H1 (cell line): ENCODE data around the gene CRTC1. TPM values are rescaled to one million over a fixed set of nuclear protein-coding genes. Genes with fewer than 3 reads are reported as not detected.

Source experiments
- CTCF ChIA-PET: fragments of 300-600 bp; sonication (Branson Sonifier 250); formaldehyde crosslinking; loops from one replicate; lab custom pipeline; 2021; ENCODE audit not compliant: partially characterized antibody; lab: Charles Lee
- POLR2A ChIA-PET: fragments of 300-600 bp; sonication (Branson Sonifier 250); formaldehyde crosslinking; loops from one replicate; lab custom pipeline; 2021; ENCODE audit warnings: inconsistent platforms; ENCODE audit not compliant: partially characterized antibody; lab: Charles Lee
- DNase-seq, 2 experiments: peaks; one replicate each; pipeline versions ENCODE4 v3.0.0 to v3.0.0-alpha.2; 2010 to 2022; ENCODE audit warnings: low spot score in 2 of 2, low read depth in 1 of 2, mixed read lengths in 1 of 2
- FAIRE-seq: peaks from 2 replicates; lab custom pipeline; 2011; peaks lifted over from hg19 to GRCh38; lab: Jason Lieb, UNC
- H2AFZ ChIP-seq: 2 replicates; pipeline ENCODE4 v1.8.1; 2012; ENCODE audit warnings: low read length, inconsistent platforms
- H2AK5ac ChIP-seq: 2 replicates; pipeline ENCODE4 v1.6.1; 2013; ENCODE audit warnings: low read depth, low read length
- H2BK120ac ChIP-seq: replicated peaks from 2 replicates; pipeline ENCODE3; 2013; ENCODE audit warnings: low read depth, low read length, inconsistent platforms
- H2BK12ac ChIP-seq: 2 replicates; pipeline ENCODE4 v1.6.1; 2013; ENCODE audit warnings: low read depth, low read length
- H2BK15ac ChIP-seq: 2 replicates; pipeline ENCODE4 v1.6.1; 2013; ENCODE audit warnings: low read length
- H2BK20ac ChIP-seq: 2 replicates; pipeline ENCODE4 v1.6.1; 2013; ENCODE audit warnings: low read length
- H2BK5ac ChIP-seq: 2 replicates; pipeline ENCODE4 v1.6.1; 2013; ENCODE audit warnings: low read depth, low read length
- H3K14ac ChIP-seq: 2 replicates; pipeline ENCODE4 v1.6.1; 2013; ENCODE audit warnings: inconsistent platforms; ENCODE audit not compliant: insufficient read length
- H3K18ac ChIP-seq: 2 replicates; pipeline ENCODE4 v1.6.1; 2013; ENCODE audit warnings: low read length; ENCODE audit errors: extremely low read depth
- H3K23ac ChIP-seq: 2 replicates; pipeline ENCODE4 v1.6.1; 2013; ENCODE audit warnings: inconsistent platforms; ENCODE audit not compliant: insufficient read length
- H3K23me2 ChIP-seq: 2 replicates; pipeline ENCODE4 v1.6.1; 2013; ENCODE audit warnings: low read depth, low read length
- H3K27ac ChIP-seq: 2 replicates; pipeline ENCODE4 v1.6.1; 2011; ENCODE audit warnings: low read depth, low read length, inconsistent platforms
- H3K27me3 ChIP-seq, 4 experiments: replicated peaks in 1 of 4; 1 replicate in 1 of 4; 2 replicates in 3 of 4; pipeline versions ENCODE4 v1.6.1 to v1.8.1; 2011 to 2013; ENCODE audit warnings: low read length in 3 of 4, mild to moderate bottlenecking in 3 of 4, inconsistent platforms in 2 of 4, mixed read lengths in 2 of 4, moderate library complexity in 1 of 4; ENCODE audit not compliant: control insufficient read depth in 3 of 4, insufficient read depth in 3 of 4; ENCODE audit errors: extremely low read depth in 1 of 4
- H3K36me3 ChIP-seq, 4 experiments: 2 replicates each; pipeline versions ENCODE4 v1.6.1 to v1.8.1; 2011 to 2013; ENCODE audit warnings: mild to moderate bottlenecking in 4 of 4, low read length in 3 of 4, moderate library complexity in 2 of 4, control low read depth in 1 of 4, inconsistent platforms in 1 of 4; ENCODE audit not compliant: insufficient read depth in 4 of 4, control insufficient read depth in 2 of 4
- H3K4ac ChIP-seq: replicated peaks from 2 replicates; pipeline ENCODE3; 2013; ENCODE audit warnings: low read length, low read depth, mixed read lengths, inconsistent platforms; ENCODE audit not compliant: insufficient read length
- H3K4me1 ChIP-seq, 4 experiments: replicated peaks in 1 of 4; 1 replicate in 1 of 4; 2 replicates in 3 of 4; pipeline versions ENCODE4 v1.6.1 to v1.8.1; 2011 to 2013; ENCODE audit warnings: low read length in 3 of 4, inconsistent platforms in 2 of 4, mixed read lengths in 1 of 4; ENCODE audit not compliant: insufficient read depth in 4 of 4, control insufficient read depth in 3 of 4
- H3K4me2 ChIP-seq, 2 experiments: 2 replicates each; pipeline versions ENCODE4 v1.6.1 to v1.8.1; 2011 to 2013; ENCODE audit warnings: low read depth in 2 of 2, low read length in 2 of 2, control low read depth in 1 of 2, inconsistent platforms in 1 of 2, mild to moderate bottlenecking in 1 of 2; ENCODE audit not compliant: insufficient read depth in 1 of 2
- H3K4me3 ChIP-seq, 4 experiments: fragments of 200-600, 300-600 bp in 1 of 4; sonication (generic), shearing (Covaris generic), sonication (Bioruptor Twin) in 1 of 4; 2 replicates each; pipeline versions ENCODE4 v1.5.1 to v1.8.1; 2011 to 2016; ENCODE audit warnings: low read length in 4 of 4, low read depth in 3 of 4, control low read depth in 2 of 4, inconsistent platforms in 2 of 4, mild to moderate bottlenecking in 2 of 4, mixed read lengths in 1 of 4, moderate library complexity in 1 of 4; ENCODE audit not compliant: insufficient read depth in 2 of 4; ENCODE audit errors: extremely low read depth in 1 of 4
- H3K56ac ChIP-seq: replicated peaks from 2 replicates; pipeline ENCODE3; 2013; ENCODE audit warnings: low read depth, mild to moderate bottlenecking, mixed read lengths, low read length, inconsistent platforms; ENCODE audit not compliant: insufficient read length
- H3K79me1 ChIP-seq: 2 replicates; pipeline ENCODE4 v1.6.1; 2013; ENCODE audit warnings: low read depth, low read length, control low read depth
- H3K79me2 ChIP-seq, 2 experiments: 2 replicates each; pipeline versions ENCODE4 v1.6.1 to v1.8.1; 2012 to 2013; ENCODE audit warnings: low read length in 2 of 2, mild to moderate bottlenecking in 2 of 2, inconsistent platforms in 1 of 2; ENCODE audit not compliant: insufficient read depth in 2 of 2, control insufficient read depth in 1 of 2
- H3K9ac ChIP-seq, 4 experiments: replicated peaks in 1 of 4; 1 replicate in 1 of 4; 2 replicates in 3 of 4; pipeline versions ENCODE4 v1.6.1 to v1.8.1; 2011 to 2013; ENCODE audit warnings: low read depth in 3 of 4, low read length in 3 of 4, control low read depth in 2 of 4, mild to moderate bottlenecking in 2 of 4, moderate library complexity in 2 of 4, inconsistent platforms in 1 of 4; ENCODE audit errors: extremely low read depth in 1 of 4
- H3K9me3 ChIP-seq, 2 experiments: 2 replicates each; pipeline versions ENCODE4 v1.6.1 to v1.8.1; 2012 to 2013; ENCODE audit warnings: mild to moderate bottlenecking in 2 of 2, moderate library complexity in 2 of 2, control low read depth in 1 of 2, inconsistent platforms in 1 of 2, low read depth in 1 of 2, low read length in 1 of 2, mixed read lengths in 1 of 2; ENCODE audit not compliant: insufficient read depth in 2 of 2
- H4K20me1 ChIP-seq, 2 experiments: replicated peaks in 1 of 2; 2 replicates each; pipeline versions ENCODE3 to v1.8.1; 2011 to 2013; ENCODE audit warnings: inconsistent platforms in 2 of 2, low read length in 2 of 2, mild to moderate bottlenecking in 1 of 2; ENCODE audit not compliant: insufficient read depth in 2 of 2, control insufficient read depth in 1 of 2
- H4K5ac ChIP-seq: 2 replicates; pipeline ENCODE4 v1.6.1; 2013; ENCODE audit warnings: low read length, low read depth, mixed read lengths, inconsistent platforms; ENCODE audit not compliant: insufficient read length
- H4K8ac ChIP-seq: 2 replicates; pipeline ENCODE4 v1.8.0; 2013; ENCODE audit warnings: mild to moderate bottlenecking, moderate library complexity, low read length, inconsistent platforms; ENCODE audit not compliant: insufficient read depth; ENCODE audit errors: extremely low read depth
- H4K91ac ChIP-seq: replicated peaks from 2 replicates; pipeline ENCODE3; 2013; ENCODE audit warnings: low read length, mixed read lengths, inconsistent platforms; ENCODE audit not compliant: insufficient read length
- HDAC6 ChIP-seq: IDR thresholded peaks from one replicate; pipeline ENCODE4 v1.7.1; 2012; ENCODE audit warnings: low read depth, mild to moderate bottlenecking, inconsistent platforms, low read length, moderate library complexity
- KDM5A ChIP-seq: fragments of 200-600 bp; IDR thresholded peaks from 2 replicates; pipeline ENCODE4 v1.7.1; 2012; ENCODE audit warnings: mild to moderate bottlenecking, low read length, inconsistent platforms, mixed read lengths
- whole genome bisulfite sequencing, 2 experiments: shearing (Covaris generic) in 1 of 2; methylation state at CpG; one replicate each; pipeline versions ENCODE4 v1.1.6 to v1.1.7; 2013 to 2015; ENCODE audit warnings: low lambda C conversion rate in 2 of 2, mixed read lengths in 2 of 2, inconsistent platforms in 1 of 2, low coverage in 1 of 2, missing lambda C conversion rate in 1 of 2; ENCODE audit not compliant: insufficient replicate concordance in 2 of 2, insufficient coverage in 1 of 2, insufficient read length in 1 of 2; ENCODE audit errors: extremely low coverage in 1 of 2, missing lambda C conversion rate in 1 of 2; 5-methylcytosine and 5-hydroxymethylcytosine counted together
- polyA plus RNA-seq, 7 experiments: library from polyadenylated mRNA; depleted of rRNA in 3 of 7; stranded (reverse) in 5 of 7; unstranded in 2 of 7; fragments of >200 nt in 5 of 7; fragments of 200-250 nt in 2 of 7; gene quantifications; 1 replicate in 5 of 7; 2 replicates in 1 of 7; 4 replicates in 1 of 7; pipeline versions ENCODE4 v1.2.1 to v1.2.3, GENCODE V29; 2011 to 2013; ENCODE audit warnings: missing spikeins in 2 of 7, mixed read lengths in 2 of 7
- total RNA-seq: library from RNA; stranded (reverse); fragmentation: NEBNext Ultra II Directional; extraction: Animal tissue kit (Norgen Biotek cat#: 25700); gene quantifications from 2 replicates; pipeline ENCODE4 v1.2.1, GENCODE V29; 2021

CRTC1 gene
- total and polyA plus RNA-seq, 2 of the 8 experiments (the other 6 are each of a cell fraction or from before 2014, with no cell fraction given), result 2.9 to 8.5 TPM

GRCh38 chr19:18656337-18657086 lies 27.0 kb upstream of the CRTC1 start:
- Histone ChIP-seq H3K4me2 (no peak overlapping the region), H2BK15ac (no peak overlapping the region), H2BK5ac (no peak overlapping the region), H3K4me1 (peaks cover 0 to 9% (median 5%) of the 10 kb centered on the region in 4 experiments; a peak in 5 of 7 replicates), H2AK5ac (no peak overlapping the region), H4K5ac (no peak overlapping the region), H3K27ac (no peak overlapping the region), H3K23ac (no peak overlapping the region), H2BK12ac (0 out of 2 replicates have a peak overlapping the region, but pooled peaks have one; percentile 27), H3K23me2 (peaks cover 13% of the 10 kb centered on the region; the same call in 1 of the 2 replicates), H2AFZ (no peak overlapping the region), H2BK20ac (no peak overlapping the region), H3K9me3 (no peaks in the 10 kb centered on the region), H3K79me1 (peaks cover 9% of the 10 kb centered on the region), H3K27me3 (peaks cover 0 to 4% (median 0%) of the 10 kb centered on the region in 4 experiments; a peak in 1 of 7 replicates), H3K14ac (no peak overlapping the region), H3K4me3 (no peak overlapping the region), H3K56ac (no peak overlapping the region), H4K8ac (no peak overlapping the region), H3K18ac (no peak overlapping the region), H2BK120ac (no peak overlapping the region), H4K91ac (no peak overlapping the region), H4K20me1 (peaks cover 4 to 30% of the 10 kb centered on the region in 2 experiments), H3K4ac (no peak overlapping the region), H3K9ac (no peak overlapping the region), H3K36me3 (no peaks in the 10 kb centered on the region), H3K79me2 (no peaks in the 10 kb centered on the region; a peak in 1 of 4 replicates)
- FAIRE-seq (no peak), DNase-seq (no peak)
- ChIA-PET CTCF (interaction anchor here (0.9 to 1.5 kb wide), 2 partner anchors 90 to 206 kb away, joined by 3 to 4 read pairs; no protein-coding TSS in a partner anchor), POLR2A (interaction anchor here (1.6 kb wide), 1 partner anchor 9 kb away, joined by 4 read pairs; no protein-coding TSS in a partner anchor)
- WGBS, 2 experiments, result 86% methylated on average over 18 of the region's 19 CpGs; no CpG with 5 or more reads in 1 of the 2 experiments
- no peak for TF ChIP-seq KDM5A
- TF ChIP-seq HDAC6, result no peak
